HL-60 (cell line): Measurements from ENCODE around the gene CYP2A13.

Experiments
- CTCF ChIP-seq: IDR thresholded peaks from one replicate; pipeline ENCODE4 v1.5.1; 2011; ENCODE audit warnings: low read length, control low read depth, inconsistent platforms; ENCODE audit not compliant: insufficient read depth
- GABPA ChIP-seq: IDR thresholded peaks from 2 replicates; pipeline ENCODE4 v1.6.1; 2012; ENCODE audit warnings: low read depth
- REST ChIP-seq: IDR thresholded peaks from 2 replicates; pipeline ENCODE4 v1.6.1; 2012; ENCODE audit warnings: low read depth; ENCODE audit not compliant: insufficient replicate concordance

GRCh38 chr19:41114132-41114531, 25.9 kb downstream of the CYP2A13 start, which contains the start of gene CYP2F1:
- TF ChIP-seq CTCF (no peak), REST (no peak), GABPA (no peak)
